GM12801 (cell line): ENCODE data around the gene IL15RA.

ENCODE experiments used
- TF ChIP-seq, protein P1 (sequence below): IDR thresholded peaks from one replicate; pipeline ENCODE4 v1.5.1; 2011; ENCODE audit warnings: control low read depth; ENCODE audit not compliant: insufficient read length; ENCODE audit errors: extremely low read depth

Gene IL15RA

GRCh38 chr10:5951721-5952407 is 25.5 kb downstream of the IL15RA start:
- TF ChIP-seq, protein P1, sequence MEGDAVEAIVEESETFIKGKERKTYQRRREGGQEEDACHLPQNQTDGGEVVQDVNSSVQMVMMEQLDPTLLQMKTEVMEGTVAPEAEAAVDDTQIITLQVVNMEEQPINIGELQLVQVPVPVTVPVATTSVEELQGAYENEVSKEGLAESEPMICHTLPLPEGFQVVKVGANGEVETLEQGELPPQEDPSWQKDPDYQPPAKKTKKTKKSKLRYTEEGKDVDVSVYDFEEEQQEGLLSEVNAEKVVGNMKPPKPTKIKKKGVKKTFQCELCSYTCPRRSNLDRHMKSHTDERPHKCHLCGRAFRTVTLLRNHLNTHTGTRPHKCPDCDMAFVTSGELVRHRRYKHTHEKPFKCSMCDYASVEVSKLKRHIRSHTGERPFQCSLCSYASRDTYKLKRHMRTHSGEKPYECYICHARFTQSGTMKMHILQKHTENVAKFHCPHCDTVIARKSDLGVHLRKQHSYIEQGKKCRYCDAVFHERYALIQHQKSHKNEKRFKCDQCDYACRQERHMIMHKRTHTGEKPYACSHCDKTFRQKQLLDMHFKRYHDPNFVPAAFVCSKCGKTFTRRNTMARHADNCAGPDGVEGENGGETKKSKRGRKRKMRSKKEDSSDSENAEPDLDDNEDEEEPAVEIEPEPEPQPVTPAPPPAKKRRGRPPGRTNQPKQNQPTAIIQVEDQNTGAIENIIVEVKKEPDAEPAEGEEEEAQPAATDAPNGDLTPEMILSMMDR: no peak

DNA sequence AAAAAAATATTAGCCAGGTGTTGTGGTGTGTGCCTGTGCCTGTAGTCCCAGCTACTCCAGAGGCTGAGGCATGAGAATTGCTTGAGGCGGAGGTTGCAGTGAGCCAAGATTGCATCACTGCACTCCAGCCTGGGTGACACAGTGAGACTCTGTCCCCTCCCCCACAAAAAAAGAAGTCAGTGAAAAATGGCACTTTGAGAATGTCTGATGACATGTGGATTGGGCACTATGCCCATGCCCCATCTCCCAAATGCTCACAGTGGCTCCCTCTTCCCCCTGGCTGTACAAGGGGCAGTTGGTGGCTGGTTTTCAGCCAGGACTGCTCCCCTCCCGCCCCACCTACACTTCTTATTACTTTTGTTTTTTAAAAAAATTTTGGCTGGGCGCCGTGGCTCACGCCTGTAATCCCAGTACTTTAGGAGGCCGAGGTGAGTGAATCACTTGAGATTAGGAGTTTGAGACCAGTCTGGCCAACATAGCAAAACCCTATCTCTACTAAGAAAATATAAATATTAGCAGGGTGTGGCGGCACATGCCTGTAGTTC is 26.1 kb downstream of the IL15RA start:
- TF ChIP-seq, protein P1: no peak

DNA sequence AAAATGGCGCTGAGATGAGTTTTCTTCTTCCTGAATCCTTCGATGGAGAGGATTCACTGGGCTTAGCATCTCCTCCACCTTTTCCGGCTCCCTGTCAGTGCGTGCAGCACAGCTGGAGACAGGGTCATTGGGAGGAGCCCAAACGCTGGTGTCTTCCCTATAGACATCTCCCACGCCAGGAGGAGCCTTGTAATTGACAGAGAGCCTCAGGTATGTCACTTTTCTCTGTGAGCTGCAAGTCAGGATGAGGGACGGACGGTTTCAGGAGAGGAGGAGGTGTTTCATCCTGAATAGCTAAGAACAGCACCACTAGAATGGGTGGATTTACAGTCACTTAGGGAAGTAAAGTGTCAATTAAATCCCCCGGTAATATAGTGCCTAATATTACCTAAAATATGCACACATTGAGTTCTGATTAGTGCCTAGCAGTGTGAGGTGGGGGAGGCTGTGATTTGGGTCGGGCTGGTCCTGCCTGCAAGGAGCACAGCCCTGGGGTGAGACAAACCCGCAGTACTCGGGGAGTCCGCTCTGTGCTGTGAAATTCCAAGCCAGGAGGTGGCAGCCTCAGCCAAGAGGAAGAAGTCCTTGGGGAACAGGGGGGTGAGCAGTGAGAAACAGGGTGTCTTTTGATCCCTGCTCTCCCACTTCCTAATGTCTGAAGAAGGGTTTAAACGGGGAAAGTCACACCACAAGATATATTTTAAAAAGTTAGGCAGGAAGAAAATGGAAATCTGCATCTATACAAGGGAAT is 28.2 kb downstream of the IL15RA start:
- TF ChIP-seq, protein P1: no peak

- TF ChIP-seq, protein P1: no peak
Measured at GRCh38 chr10:5948208-5948585, 29.1 kb downstream of the IL15RA start.

GRCh38 chr10:5947471-5948207 is 29.7 kb downstream of the IL15RA start:
- TF ChIP-seq, protein P1: no peak

DNA sequence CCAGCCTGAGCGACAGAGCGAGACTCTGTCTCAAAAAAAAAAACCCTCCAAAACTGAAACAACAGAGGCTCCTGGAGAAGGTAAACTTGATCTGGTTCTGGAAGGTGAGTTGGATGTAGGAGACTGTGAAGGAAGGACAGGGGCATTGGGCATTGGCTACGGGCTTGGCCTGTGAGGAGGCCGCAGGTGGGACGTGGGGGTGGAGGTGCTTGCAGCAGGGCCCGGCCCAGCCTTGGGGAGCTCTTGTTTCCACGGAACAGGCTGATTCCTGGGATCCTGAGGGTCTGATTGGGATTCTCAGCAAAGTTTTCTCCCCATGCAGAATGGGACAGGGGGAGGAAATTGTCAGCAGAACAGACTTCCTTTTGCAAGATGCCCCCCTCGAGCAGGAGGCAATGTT is 30.6 kb downstream of the IL15RA start:
- TF ChIP-seq, protein P1: no peak
